Activated gamma-delta T cell treated with Interleukin-2 at 50 U/mL for 16 hours (primary cell): ENCODE data around the gene PPP1R9B.
A peak's percentile ranks its signal among the peaks of the same experiment; 100 is the strongest.

Source experiments
- DNase-seq: peaks from one replicate; pipeline ENCODE4 v3.0.0-alpha.2; 2020

Gene PPP1R9B

GRCh38 chr17:50172936-50173334 is 22.5 kb upstream of the PPP1R9B start:
- DNase-seq, result no peak

- no peak for DNase-seq
These were observed 21.7 kb upstream of the PPP1R9B start for GRCh38 chr17:50172130-50172529.

GRCh38 chr17:50171371-50172071 is 21.0 kb upstream of the PPP1R9B start:
- no peak for DNase-seq

GRCh38 chr17:50170662-50171370 is 20.3 kb upstream of the PPP1R9B start:
- DNase-seq, result no peak

- no peak for DNase-seq
These were observed 19.5 kb upstream of the PPP1R9B start for GRCh38 chr17:50169881-50170459.

- peak; percentile 64 for DNase-seq
These were observed 18.8 kb upstream of the PPP1R9B start for GRCh38 chr17:50169121-50169764.

GRCh38 chr17:50168319-50168718 is 17.8 kb upstream of the PPP1R9B start:
- no peak for DNase-seq

- no peak for DNase-seq
These were observed 16.9 kb upstream of the PPP1R9B start for GRCh38 chr17:50167371-50167770.

GRCh38 chr17:50166518-50167181 is 16.2 kb upstream of the PPP1R9B start:
- no peak for DNase-seq

GRCh38 chr17:50165867-50166517 is 15.5 kb upstream of the PPP1R9B start, which contains the start of gene SGCA:
TSS of gene SGCA (plus strand) at chr17:50166005. CDS start at chr17:50166041, 36 bp downstream.
- no peak for DNase-seq

GRCh38 chr17:50165466-50165865 is 15.0 kb upstream of the PPP1R9B start:
- DNase-seq, result no peak

- no peak for DNase-seq
These were observed 14.6 kb upstream of the PPP1R9B start for GRCh38 chr17:50165066-50165465.

GRCh38 chr17:50164697-50164988 is 14.2 kb upstream of the PPP1R9B start:
- DNase-seq, result no peak

GRCh38 chr17:50163843-50164696 is 13.6 kb upstream of the PPP1R9B start:
- DNase-seq, result no peak

- DNase-seq, result no peak
These were observed 12.2 kb upstream of the PPP1R9B start for GRCh38 chr17:50162466-50163254.

- no peak for DNase-seq
These were observed 11.4 kb upstream of the PPP1R9B start for GRCh38 chr17:50161911-50162288.

GRCh38 chr17:50161023-50161910 is 10.8 kb upstream of the PPP1R9B start:
- peak; percentile 92 for DNase-seq

- no peak for DNase-seq
These were observed 7.4 kb upstream of the PPP1R9B start for GRCh38 chr17:50157891-50158290.

GRCh38 chr17:50155115-50155819 is 4.8 kb upstream of the PPP1R9B start:
- no peak for DNase-seq
